Right lobe of liver (tissue), 4 donors: Measurements from ENCODE around the gene CYP2W1.

ENCODE experiments used
- POLR2A ChIP-seq: fragments of 450-650 bp; IDR thresholded peaks from one replicate; pipeline ENCODE4 v1.6.1; 2017; ENCODE audit warnings: antibody characterized with exemption, mild to moderate bottlenecking
- TF ChIP-seq, protein P1 (sequence below), 4 donors: fragments of 200-600 bp in 3 of 4; fragments of 450-650 bp in 1 of 4; IDR thresholded peaks; one replicate each; pipeline versions ENCODE4 v1.5.1 to v1.8.0; 2016 to 2022; ENCODE audit warnings: antibody characterized with exemption in 4 of 4, mild to moderate bottlenecking in 2 of 4
- donor health status: DM: no; HTN: no; CAD: no.
- donor health status: DM: no; HTN: no; CAD: no.
- donor health status: DM: no; HTN: yes; CAD: no.

DNA sequence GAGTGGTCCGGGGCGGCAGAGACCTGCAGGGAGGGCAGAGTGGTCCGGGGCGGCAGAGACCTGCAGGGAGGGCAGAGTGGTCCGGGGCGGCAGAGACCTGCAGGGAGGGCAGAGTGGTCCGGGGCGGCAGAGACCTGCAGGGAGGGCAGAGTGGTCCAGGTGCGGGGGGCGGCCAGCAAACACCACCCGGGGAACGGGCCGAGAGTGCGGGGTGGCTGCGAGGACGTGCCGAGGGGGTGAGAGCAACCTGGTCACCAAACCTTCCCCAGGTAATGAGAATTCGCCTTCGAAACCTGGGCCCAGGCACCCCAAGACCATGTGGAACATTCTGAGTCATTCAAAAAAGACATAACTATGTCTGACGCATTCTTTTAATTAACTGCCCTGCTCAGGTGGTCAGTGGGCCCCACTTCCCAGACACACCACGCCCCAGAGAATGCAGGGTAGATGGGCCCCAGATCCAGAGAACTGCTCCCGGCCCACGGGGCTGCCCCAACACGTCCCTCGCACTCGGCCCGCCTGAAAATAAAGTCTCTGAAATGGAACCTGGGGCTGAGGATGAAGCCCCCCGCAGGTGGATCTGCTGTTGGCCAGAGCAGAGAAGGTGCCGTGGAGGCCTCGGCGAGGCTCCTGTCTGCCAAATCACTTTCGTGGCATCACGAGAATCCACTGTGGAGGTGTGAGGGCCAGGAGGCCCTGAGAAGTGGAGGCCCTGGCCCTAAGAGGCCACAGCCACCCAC, 48.9 kb downstream of the CYP2W1 start:
- TF ChIP-seq, protein P1, sequence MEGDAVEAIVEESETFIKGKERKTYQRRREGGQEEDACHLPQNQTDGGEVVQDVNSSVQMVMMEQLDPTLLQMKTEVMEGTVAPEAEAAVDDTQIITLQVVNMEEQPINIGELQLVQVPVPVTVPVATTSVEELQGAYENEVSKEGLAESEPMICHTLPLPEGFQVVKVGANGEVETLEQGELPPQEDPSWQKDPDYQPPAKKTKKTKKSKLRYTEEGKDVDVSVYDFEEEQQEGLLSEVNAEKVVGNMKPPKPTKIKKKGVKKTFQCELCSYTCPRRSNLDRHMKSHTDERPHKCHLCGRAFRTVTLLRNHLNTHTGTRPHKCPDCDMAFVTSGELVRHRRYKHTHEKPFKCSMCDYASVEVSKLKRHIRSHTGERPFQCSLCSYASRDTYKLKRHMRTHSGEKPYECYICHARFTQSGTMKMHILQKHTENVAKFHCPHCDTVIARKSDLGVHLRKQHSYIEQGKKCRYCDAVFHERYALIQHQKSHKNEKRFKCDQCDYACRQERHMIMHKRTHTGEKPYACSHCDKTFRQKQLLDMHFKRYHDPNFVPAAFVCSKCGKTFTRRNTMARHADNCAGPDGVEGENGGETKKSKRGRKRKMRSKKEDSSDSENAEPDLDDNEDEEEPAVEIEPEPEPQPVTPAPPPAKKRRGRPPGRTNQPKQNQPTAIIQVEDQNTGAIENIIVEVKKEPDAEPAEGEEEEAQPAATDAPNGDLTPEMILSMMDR (IDR thresholded peaks at IDR 0.05): no peak
- no peak for TF ChIP-seq POLR2A
